C4-2B (cell line): Measurements from ENCODE around the gene ANKRD2.

Experiments used
- H3K27ac ChIP-seq: fragments of 450-650 bp; 2 replicates; pipeline ENCODE4 v1.5.1; 2017
- CTCF ChIP-seq: fragments of 450-650 bp; conservative IDR thresholded peaks from 2 replicates; pipeline ENCODE4 v1.5.1; 2017; ENCODE audit warnings: mild to moderate bottlenecking
- ZFX ChIP-seq: fragments of 450-650 bp; IDR thresholded peaks from 2 replicates; pipeline ENCODE4 v1.6.1; 2017

Gene ANKRD2

GRCh38 chr10:97563337-97563736, 9.2 kb upstream of the ANKRD2 start:
- no peak overlapping the region for H3K27ac ChIP-seq

GRCh38 chr10:97564776-97565175, 7.8 kb upstream of the ANKRD2 start:
- TF ChIP-seq ZFX = no peak
- no peak for TF ChIP-seq CTCF
- no peak overlapping the region for H3K27ac ChIP-seq

More at GRCh38 chr10:97563337-97563736, 9.2 kb upstream of the ANKRD2 start:
- TF ChIP-seq CTCF = no peak
- no peak for TF ChIP-seq ZFX

- no peak for TF ChIP-seq ZFX
- no peak for TF ChIP-seq CTCF
- H3K27ac ChIP-seq = no peak overlapping the region
Measured at GRCh38 chr10:97566336-97566996, 6.1 kb upstream of the ANKRD2 start.

- H3K27ac ChIP-seq = no peak overlapping the region
- no peak for TF ChIP-seq CTCF
- no peak for TF ChIP-seq ZFX
Measured at GRCh38 chr10:97567891-97568290, 4.7 kb upstream of the ANKRD2 start.

- no peak overlapping the region for H3K27ac ChIP-seq
- TF ChIP-seq ZFX (no peak), CTCF (no peak)
Measured at GRCh38 chr10:97570146-97570788, 2.3 kb upstream of the ANKRD2 start.

- no peak for TF ChIP-seq CTCF
- no peak for TF ChIP-seq ZFX
- no peak overlapping the region for H3K27ac ChIP-seq
Measured at GRCh38 chr10:97570789-97571471, 1.6 kb upstream of the ANKRD2 start.

GRCh38 chr10:97571622-97572021, 957 bp upstream of the ANKRD2 start:
- no peak overlapping the region for H3K27ac ChIP-seq
- TF ChIP-seq CTCF (no peak), ZFX (no peak)
